ENCODE data around the gene ATP4B. TPM values are rescaled to one million over a fixed set of nuclear protein-coding genes. Genes with fewer than 3 reads are reported as not detected.
"Not testable (repeated sequence)": the region's sequence is repeated elsewhere in the genome, so short reads cannot be mapped to it uniquely, and the experiment has no call there.

Gene ATP4B
- total RNA-seq, 1 experiment from 2014 or later: not detected

GRCh38 chr13:113625965-113626721, 31.9 kb downstream of the ATP4B start:
- ChIA-PET CTCF (interaction anchor here (0.6 kb wide), 1 partner anchor 127 kb away, joined by 3 read pairs; no protein-coding TSS in a partner anchor), POLR2A (no interaction called here)
- no peaks in the 10 kb centered on the region for H3K27me3 Mint-ChIP-seq (ENCODE audit: low read depth)

DNA sequence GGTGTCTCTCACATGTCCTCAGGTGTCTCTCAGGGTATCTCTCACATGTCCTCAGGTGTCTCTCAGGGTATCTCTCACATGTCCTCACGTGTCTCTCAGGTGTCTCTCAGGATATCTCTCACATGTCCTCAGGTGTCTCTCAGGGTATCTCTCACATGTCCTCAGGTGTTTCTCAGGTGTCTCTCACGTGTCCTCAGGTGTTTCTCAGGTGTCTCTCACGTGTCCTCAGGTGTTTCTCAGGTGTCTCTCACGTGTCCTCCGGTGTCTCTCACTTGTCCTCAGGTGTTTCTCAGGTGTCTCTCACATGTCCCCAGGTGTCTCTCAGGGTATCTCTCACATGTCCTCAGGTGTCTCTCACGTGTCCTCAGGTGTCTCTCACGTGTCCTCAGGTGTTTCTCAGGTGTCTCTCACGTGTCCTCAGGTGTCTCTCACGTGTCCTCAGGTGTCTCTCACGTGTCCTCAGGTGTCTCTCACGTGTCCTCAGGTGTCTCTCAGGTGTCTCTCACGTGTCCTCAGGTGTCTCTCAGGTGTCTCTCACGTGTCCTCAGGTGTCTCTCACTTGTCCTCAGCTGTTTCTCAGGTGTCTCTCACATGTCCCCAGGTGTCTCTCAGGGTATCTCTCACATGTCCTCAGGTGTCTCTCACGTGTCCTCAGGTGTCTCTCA, 33.2 kb downstream of the ATP4B start:
- POLR2A ChIA-PET; CTCF ChIA-PET; H3K4me3 Mint-ChIP-seq; DNase-seq (ENCODE audit: low spot score); H3K4me1 Mint-ChIP-seq; H3K27me3 Mint-ChIP-seq (ENCODE audit: low read depth); H3K27ac Mint-ChIP-seq; ATAC-seq; H3K9me3 Mint-ChIP-seq: not testable (repeated sequence)
- peaks cover 46% of the 10 kb centered on the region for H3K36me3 Mint-ChIP-seq

More at GRCh38 chr13:113625965-113626721, 31.9 kb downstream of the ATP4B start:
- Mint-ChIP-seq H3K27ac (no peak overlapping the region), H3K9me3 (peaks cover 9% of the 10 kb centered on the region; the same call in 1 of the 2 replicates), H3K36me3 (peaks cover 46% of the 10 kb centered on the region), H3K4me3 (no peak overlapping the region), H3K4me1 (0 out of 2 replicates have a peak, but pooled peaks cover 2% of the 10 kb centered on the region)
- DNase-seq (ENCODE audit: low spot score) (no peak), ATAC-seq (no peak)
- TF ChIP-seq, protein P1, sequence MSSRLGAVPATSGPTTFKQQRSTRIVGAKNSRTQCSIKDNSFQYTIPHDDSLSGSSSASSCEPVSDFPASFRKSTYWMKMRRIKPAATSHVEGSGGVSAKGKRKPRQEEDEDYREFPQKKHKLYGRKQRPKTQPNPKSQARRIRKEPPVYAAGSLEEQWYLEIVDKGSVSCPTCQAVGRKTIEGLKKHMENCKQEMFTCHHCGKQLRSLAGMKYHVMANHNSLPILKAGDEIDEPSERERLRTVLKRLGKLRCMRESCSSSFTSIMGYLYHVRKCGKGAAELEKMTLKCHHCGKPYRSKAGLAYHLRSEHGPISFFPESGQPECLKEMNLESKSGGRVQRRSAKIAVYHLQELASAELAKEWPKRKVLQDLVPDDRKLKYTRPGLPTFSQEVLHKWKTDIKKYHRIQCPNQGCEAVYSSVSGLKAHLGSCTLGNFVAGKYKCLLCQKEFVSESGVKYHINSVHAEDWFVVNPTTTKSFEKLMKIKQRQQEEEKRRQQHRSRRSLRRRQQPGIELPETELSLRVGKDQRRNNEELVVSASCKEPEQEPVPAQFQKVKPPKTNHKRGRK (CRISPR knock-in tag; IDR thresholded peaks at IDR 0.05; ENCODE audit: borderline replicate concordance): no peak
- TF ChIP-seq, protein P2, sequence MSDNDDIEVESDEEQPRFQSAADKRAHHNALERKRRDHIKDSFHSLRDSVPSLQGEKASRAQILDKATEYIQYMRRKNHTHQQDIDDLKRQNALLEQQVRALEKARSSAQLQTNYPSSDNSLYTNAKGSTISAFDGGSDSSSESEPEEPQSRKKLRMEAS (CRISPR knock-in tag; IDR thresholded peaks at IDR 0.05): no peak
- TF ChIP-seq ZBTB43 (CRISPR knock-in tag; IDR thresholded peaks at IDR 0.05): no peak
- TF ChIP-seq E2F5 (CRISPR knock-in tag; IDR thresholded peaks at IDR 0.05): no peak
- no peak for TF ChIP-seq KAT7 (CRISPR knock-in tag; IDR thresholded peaks at IDR 0.05; ENCODE audit: borderline replicate concordance)
- no peak for TF ChIP-seq ZNF138 (CRISPR knock-in tag; conservative IDR thresholded peaks at IDR 0.05)
- TF ChIP-seq, protein P3, sequence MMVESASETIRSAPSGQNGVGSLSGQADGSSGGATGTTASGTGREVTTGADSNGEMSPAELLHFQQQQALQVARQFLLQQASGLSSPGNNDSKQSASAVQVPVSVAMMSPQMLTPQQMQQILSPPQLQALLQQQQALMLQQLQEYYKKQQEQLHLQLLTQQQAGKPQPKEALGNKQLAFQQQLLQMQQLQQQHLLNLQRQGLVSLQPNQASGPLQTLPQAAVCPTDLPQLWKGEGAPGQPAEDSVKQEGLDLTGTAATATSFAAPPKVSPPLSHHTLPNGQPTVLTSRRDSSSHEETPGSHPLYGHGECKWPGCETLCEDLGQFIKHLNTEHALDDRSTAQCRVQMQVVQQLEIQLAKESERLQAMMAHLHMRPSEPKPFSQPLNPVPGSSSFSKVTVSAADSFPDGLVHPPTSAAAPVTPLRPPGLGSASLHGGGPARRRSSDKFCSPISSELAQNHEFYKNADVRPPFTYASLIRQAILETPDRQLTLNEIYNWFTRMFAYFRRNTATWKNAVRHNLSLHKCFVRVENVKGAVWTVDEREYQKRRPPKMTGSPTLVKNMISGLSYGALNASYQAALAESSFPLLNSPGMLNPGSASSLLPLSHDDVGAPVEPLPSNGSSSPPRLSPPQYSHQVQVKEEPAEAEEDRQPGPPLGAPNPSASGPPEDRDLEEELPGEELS (CRISPR knock-in tag; IDR thresholded peaks at IDR 0.05): no peak
- TF ChIP-seq ZNF263 (CRISPR knock-in tag; IDR thresholded peaks at IDR 0.05; ENCODE audit: low read depth): no peak
- no peak for TF ChIP-seq ZNF671 (CRISPR knock-in tag; IDR thresholded peaks at IDR 0.05)
- TF ChIP-seq, protein P4, sequence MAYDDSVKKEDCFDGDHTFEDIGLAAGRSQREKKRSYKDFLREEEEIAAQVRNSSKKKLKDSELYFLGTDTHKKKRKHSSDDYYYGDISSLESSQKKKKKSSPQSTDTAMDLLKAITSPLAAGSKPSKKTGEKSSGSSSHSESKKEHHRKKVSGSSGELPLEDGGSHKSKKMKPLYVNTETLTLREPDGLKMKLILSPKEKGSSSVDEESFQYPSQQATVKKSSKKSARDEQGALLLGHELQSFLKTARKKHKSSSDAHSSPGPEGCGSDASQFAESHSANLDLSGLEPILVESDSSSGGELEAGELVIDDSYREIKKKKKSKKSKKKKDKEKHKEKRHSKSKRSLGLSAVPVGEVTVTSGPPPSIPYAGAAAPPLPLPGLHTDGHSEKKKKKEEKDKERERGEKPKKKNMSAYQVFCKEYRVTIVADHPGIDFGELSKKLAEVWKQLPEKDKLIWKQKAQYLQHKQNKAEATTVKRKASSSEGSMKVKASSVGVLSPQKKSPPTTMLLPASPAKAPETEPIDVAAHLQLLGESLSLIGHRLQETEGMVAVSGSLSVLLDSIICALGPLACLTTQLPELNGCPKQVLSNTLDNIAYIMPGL (CRISPR knock-in tag; IDR thresholded peaks at IDR 0.05): no peak
- no peak for TF ChIP-seq TEAD1 (CRISPR knock-in tag; IDR thresholded peaks at IDR 0.05)
- TF ChIP-seq, protein P5, sequence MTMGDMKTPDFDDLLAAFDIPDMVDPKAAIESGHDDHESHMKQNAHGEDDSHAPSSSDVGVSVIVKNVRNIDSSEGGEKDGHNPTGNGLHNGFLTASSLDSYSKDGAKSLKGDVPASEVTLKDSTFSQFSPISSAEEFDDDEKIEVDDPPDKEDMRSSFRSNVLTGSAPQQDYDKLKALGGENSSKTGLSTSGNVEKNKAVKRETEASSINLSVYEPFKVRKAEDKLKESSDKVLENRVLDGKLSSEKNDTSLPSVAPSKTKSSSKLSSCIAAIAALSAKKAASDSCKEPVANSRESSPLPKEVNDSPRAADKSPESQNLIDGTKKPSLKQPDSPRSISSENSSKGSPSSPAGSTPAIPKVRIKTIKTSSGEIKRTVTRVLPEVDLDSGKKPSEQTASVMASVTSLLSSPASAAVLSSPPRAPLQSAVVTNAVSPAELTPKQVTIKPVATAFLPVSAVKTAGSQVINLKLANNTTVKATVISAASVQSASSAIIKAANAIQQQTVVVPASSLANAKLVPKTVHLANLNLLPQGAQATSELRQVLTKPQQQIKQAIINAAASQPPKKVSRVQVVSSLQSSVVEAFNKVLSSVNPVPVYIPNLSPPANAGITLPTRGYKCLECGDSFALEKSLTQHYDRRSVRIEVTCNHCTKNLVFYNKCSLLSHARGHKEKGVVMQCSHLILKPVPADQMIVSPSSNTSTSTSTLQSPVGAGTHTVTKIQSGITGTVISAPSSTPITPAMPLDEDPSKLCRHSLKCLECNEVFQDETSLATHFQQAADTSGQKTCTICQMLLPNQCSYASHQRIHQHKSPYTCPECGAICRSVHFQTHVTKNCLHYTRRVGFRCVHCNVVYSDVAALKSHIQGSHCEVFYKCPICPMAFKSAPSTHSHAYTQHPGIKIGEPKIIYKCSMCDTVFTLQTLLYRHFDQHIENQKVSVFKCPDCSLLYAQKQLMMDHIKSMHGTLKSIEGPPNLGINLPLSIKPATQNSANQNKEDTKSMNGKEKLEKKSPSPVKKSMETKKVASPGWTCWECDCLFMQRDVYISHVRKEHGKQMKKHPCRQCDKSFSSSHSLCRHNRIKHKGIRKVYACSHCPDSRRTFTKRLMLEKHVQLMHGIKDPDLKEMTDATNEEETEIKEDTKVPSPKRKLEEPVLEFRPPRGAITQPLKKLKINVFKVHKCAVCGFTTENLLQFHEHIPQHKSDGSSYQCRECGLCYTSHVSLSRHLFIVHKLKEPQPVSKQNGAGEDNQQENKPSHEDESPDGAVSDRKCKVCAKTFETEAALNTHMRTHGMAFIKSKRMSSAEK (CRISPR knock-in tag; IDR thresholded peaks at IDR 0.05; ENCODE audit: borderline replicate concordance): no peak
- no peak for TF ChIP-seq PRRX2 (CRISPR knock-in tag; IDR thresholded peaks at IDR 0.05)
- no peak for TF ChIP-seq ZNF396 (CRISPR knock-in tag; IDR thresholded peaks at IDR 0.05; ENCODE audit: borderline replicate concordance)
- TF ChIP-seq, protein P6, sequence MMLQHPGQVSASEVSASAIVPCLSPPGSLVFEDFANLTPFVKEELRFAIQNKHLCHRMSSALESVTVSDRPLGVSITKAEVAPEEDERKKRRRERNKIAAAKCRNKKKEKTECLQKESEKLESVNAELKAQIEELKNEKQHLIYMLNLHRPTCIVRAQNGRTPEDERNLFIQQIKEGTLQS (CRISPR knock-in tag; conservative IDR thresholded peaks at IDR 0.05): no peak

Measured in WTC11 (cell line).